Ectodermal cell (in vitro differentiated cells): ENCODE data around the gene SLCO3A1.

Experiments
- H3K27ac ChIP-seq: 2 replicates; pipeline ENCODE4 v1.7.0; 2013; ENCODE audit warnings: mild to moderate bottlenecking, low read depth, low read length; ENCODE audit not compliant: insufficient read depth, poor library complexity, severe bottlenecking
- H3K27me3 ChIP-seq: 2 replicates; pipeline ENCODE4 v1.7.0; 2013; ENCODE audit warnings: mild to moderate bottlenecking, low read length; ENCODE audit not compliant: insufficient read depth, control insufficient read depth, poor library complexity, severe bottlenecking
- H3K36me3 ChIP-seq: one replicate; pipeline ENCODE4 v1.7.0; 2013; ENCODE audit warnings: low read length; ENCODE audit not compliant: control insufficient read depth, insufficient read depth
- H3K4me1 ChIP-seq: one replicate; pipeline ENCODE4 v1.7.0; 2013; ENCODE audit warnings: low read length; ENCODE audit not compliant: control insufficient read depth, insufficient read depth
- H3K4me3 ChIP-seq: 2 replicates; pipeline ENCODE4 v1.7.0; 2013; ENCODE audit warnings: low read depth, low read length, control low read depth; ENCODE audit not compliant: insufficient read depth
- H3K9me3 ChIP-seq: 2 replicates; pipeline ENCODE4 v1.7.0; 2013; ENCODE audit warnings: mild to moderate bottlenecking, low read length, moderate library complexity; ENCODE audit not compliant: control insufficient read depth
- whole genome bisulfite sequencing, 2 experiments: methylation state at CpG; one replicate each; pipeline ENCODE4 v1.1.7; 2013; ENCODE audit warnings: missing lambda C conversion rate in 2 of 2; 5-methylcytosine and 5-hydroxymethylcytosine counted together

Gene SLCO3A1

DNA sequence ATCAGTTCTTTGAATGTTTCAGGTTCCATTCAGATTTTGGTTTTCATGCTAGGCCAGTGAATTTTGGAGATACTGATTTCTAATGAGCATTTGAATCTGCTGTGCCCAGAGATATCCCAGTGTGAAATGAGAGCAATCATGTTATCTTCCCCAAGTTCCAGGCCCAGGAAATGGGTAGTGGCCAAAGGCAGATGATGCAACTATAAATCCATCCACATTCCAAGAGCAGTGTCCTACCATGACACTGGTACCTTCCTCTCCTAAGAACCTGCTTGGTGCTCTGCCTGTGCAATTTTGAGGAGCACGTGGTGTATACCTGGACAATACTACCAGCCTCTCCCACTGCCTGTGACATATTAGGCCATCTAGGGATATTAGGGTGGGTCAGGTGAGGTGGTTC lies 186.8 kb downstream of the SLCO3A1 start:
- H3K4me1 ChIP-seq: no peaks in the 10 kb centered on the region
- no peaks in the 10 kb centered on the region for H3K36me3 ChIP-seq
- H3K27me3 ChIP-seq: no peaks in the 10 kb centered on the region
- H3K9me3 ChIP-seq: no peaks in the 10 kb centered on the region
- H3K27ac ChIP-seq: no peak overlapping the region
- 86 to 95% methylated on average over 1 of the region's 1 CpG for WGBS, 2 experiments
- no peak overlapping the region for H3K4me3 ChIP-seq

- H3K27ac ChIP-seq: no peak overlapping the region
- H3K27me3 ChIP-seq: no peaks in the 10 kb centered on the region
- H3K4me1 ChIP-seq: no peaks in the 10 kb centered on the region
- no peaks in the 10 kb centered on the region for H3K9me3 ChIP-seq
- no peaks in the 10 kb centered on the region for H3K36me3 ChIP-seq
- no peak overlapping the region for H3K4me3 ChIP-seq
- WGBS, 2 experiments: 86 to 95% methylated on average over 3 to 4 of the region's 4 CpGs
These were observed 187.9 kb downstream of the SLCO3A1 start for GRCh38 chr15:92041371-92041770.

- H3K4me3 ChIP-seq: no peak overlapping the region
- WGBS, 2 experiments: 91 to 94% methylated on average over 3 of the region's 3 CpGs
- H3K9me3 ChIP-seq: no peaks in the 10 kb centered on the region
- no peaks in the 10 kb centered on the region for H3K4me1 ChIP-seq
- no peaks in the 10 kb centered on the region for H3K27me3 ChIP-seq
- H3K36me3 ChIP-seq: no peaks in the 10 kb centered on the region
- H3K27ac ChIP-seq: no peak overlapping the region
These were observed 189.8 kb downstream of the SLCO3A1 start for GRCh38 chr15:92043283-92043682.

DNA sequence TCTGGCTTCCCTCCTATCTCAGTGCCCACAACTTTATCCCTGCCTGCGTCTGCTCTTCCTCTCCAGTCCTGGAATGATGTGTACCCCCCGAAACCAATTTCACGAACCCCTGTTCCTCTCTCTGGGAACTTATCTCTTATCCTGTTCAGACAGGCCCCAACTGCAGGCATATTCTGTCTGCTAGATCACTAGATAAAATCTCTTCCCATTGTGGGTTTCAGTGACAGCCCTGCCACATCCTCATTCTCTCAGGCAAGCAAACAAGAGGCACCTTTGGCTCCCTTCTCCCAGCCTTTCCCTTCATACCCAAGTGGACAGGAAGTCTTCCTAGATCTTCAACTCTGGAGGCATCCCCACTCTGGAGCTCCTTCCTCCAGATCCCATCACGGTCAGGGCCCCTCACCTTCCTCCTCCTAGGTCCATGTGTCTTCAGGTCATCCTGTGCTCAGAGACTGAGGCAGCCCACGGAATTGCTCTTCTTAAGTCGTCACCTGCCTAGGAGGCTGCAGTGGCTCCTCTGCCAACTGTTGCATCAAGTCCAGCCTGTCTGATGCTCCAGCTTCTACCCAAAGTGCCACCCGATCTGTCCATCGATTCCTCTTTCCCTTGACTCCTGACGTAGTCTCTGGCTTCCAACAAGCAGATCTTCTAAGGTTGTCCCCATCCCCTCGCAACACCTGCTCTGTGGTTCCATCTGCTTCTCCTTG lies 190.8 kb downstream of the SLCO3A1 start:
- H3K4me3 ChIP-seq: no peak overlapping the region
- no peaks in the 10 kb centered on the region for H3K9me3 ChIP-seq
- 92 to 94% methylated on average over 10 of the region's 10 CpGs for WGBS, 2 experiments
- no peaks in the 10 kb centered on the region for H3K4me1 ChIP-seq
- H3K27ac ChIP-seq: no peak overlapping the region
- no peaks in the 10 kb centered on the region for H3K36me3 ChIP-seq
- H3K27me3 ChIP-seq: no peaks in the 10 kb centered on the region

DNA sequence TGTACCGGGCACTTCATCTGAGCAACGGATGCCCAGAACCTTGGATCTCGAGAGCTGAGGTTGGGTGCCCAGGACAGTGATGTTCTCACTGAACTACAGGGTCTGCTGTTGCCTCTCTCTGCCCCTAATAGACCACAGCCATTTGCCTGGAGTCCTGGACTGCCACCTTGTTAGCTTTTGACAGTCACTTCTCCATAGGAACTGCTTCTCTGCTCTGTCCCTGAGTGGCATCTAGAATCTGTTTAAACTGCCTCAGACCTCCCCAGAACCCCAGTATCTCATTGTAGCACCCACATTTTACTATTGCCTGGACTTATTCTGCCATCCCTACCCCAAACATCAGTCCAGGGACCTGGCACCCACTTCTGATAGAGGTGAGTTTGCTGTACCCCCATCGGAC lies 194.4 kb downstream of the SLCO3A1 start:
- Histone ChIP-seq H3K27me3 (no peaks in the 10 kb centered on the region), H3K27ac (no peak overlapping the region), H3K4me1 (no peaks in the 10 kb centered on the region), H3K36me3 (no peaks in the 10 kb centered on the region), H3K4me3 (no peak overlapping the region), H3K9me3 (no peaks in the 10 kb centered on the region)
- WGBS, 2 experiments: 93 to 97% methylated on average over 4 of the region's 4 CpGs

DNA sequence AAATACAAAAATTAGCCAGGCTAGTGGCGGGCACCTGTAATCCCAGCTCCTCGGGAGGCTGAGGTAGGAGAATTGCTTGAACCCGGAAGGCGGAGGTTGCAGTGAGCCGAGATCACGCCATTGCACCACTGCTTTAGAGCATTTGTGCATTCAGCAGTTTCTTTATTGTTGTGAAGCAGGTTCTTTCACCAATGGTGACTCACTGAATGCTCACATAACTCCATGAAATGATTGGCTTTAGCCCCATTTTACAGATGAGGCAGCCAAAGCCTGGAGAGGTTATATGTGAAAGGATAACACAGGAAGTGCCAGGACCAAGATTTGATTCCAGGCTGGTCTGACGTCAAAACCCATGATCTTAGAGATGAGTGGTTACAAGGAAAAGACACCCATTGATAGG lies 195.2 kb downstream of the SLCO3A1 start:
- Histone ChIP-seq H3K4me3 (no peak overlapping the region), H3K4me1 (no peaks in the 10 kb centered on the region), H3K27ac (no peak overlapping the region), H3K36me3 (no peaks in the 10 kb centered on the region), H3K27me3 (no peaks in the 10 kb centered on the region), H3K9me3 (no peaks in the 10 kb centered on the region)
- WGBS, 2 experiments: 90 to 92% methylated on average over 7 of the region's 7 CpGs

DNA sequence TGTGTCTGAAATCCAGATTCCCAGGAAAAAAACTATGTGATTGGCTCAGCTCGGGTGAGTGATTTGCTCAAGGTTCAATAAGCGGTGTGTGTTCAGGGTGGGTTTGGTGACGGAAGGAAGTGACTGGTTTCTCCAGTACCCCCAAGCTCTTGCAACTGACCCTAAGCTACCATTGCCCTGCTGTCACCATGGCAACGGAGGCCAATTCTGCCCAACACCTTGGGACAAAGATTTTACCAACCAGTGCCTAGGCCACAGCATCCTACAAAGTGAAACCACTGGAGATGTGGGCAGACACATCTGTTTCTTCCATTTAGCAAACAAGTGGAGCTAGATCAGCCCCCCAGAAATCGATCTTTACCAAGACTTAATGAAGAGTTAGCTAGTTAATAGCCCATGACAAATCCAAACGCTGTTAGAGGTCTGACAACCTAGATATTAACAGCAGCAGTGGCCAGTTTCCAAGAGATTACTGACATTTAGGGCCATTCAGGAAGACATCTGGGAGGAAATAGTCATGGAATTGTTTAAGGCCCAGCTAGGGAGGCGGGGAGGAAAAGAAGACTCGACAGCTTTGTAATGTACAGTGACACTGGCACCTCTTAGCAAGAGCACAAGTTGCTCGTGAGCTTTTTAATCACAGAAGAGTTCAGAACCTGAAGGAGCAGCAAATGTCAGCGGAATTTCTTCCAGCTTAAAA lies 195.9 kb downstream of the SLCO3A1 start:
- Histone ChIP-seq H3K36me3 (no peaks in the 10 kb centered on the region), H3K27ac (no peak overlapping the region), H3K9me3 (no peaks in the 10 kb centered on the region), H3K27me3 (no peaks in the 10 kb centered on the region), H3K4me1 (no peaks in the 10 kb centered on the region), H3K4me3 (no peak overlapping the region)
- WGBS, 2 experiments: 90 to 91% methylated on average over 10 of the region's 10 CpGs

GRCh38 chr15:92050220-92050898 lies 196.9 kb downstream of the SLCO3A1 start:
- H3K4me1 ChIP-seq: no peaks in the 10 kb centered on the region
- H3K9me3 ChIP-seq: no peaks in the 10 kb centered on the region
- no peak overlapping the region for H3K27ac ChIP-seq
- no peaks in the 10 kb centered on the region for H3K27me3 ChIP-seq
- no peaks in the 10 kb centered on the region for H3K36me3 ChIP-seq
- H3K4me3 ChIP-seq: no peak overlapping the region
- WGBS, 2 experiments: 94 to 95% methylated on average over 9 of the region's 9 CpGs

GRCh38 chr15:92051716-92052115 lies 198.2 kb downstream of the SLCO3A1 start:
- Histone ChIP-seq H3K4me3 (no peak overlapping the region), H3K27me3 (no peaks in the 10 kb centered on the region), H3K36me3 (no peaks in the 10 kb centered on the region), H3K9me3 (no peaks in the 10 kb centered on the region), H3K4me1 (no peaks in the 10 kb centered on the region), H3K27ac (no peak overlapping the region)
- WGBS, 2 experiments: 92% methylated on average over 8 of the region's 8 CpGs

DNA sequence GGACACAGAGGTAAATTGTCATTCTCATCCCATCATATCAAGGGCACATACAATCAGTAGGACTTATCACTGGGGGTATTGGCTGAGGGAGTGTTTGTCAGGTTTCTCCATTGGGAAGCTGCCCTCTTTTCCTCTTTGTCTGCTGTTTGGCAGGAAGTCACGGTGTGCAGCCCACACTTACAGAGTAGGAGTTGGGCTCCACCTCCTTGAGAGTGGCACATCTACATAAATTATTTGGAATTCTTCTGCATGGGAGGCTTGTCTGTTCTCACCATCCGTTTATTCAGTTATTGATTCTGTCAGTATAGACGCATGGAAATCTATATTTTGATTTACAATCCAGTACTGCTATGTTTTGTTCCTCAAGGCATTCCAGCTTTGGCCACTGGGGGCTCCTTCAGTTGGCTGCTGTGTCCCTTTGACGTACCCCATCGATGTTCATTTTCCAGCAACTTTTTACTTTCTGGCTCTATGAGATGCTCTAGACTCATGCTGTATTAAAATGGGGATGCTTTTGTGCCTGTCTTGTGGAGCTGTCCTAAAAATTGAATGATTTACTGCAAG lies 200.3 kb downstream of the SLCO3A1 start:
- WGBS, 2 experiments: 73 to 80% methylated on average over 5 of the region's 5 CpGs
- no peaks in the 10 kb centered on the region for H3K27me3 ChIP-seq
- no peak overlapping the region for H3K27ac ChIP-seq
- H3K36me3 ChIP-seq: no peaks in the 10 kb centered on the region
- H3K4me3 ChIP-seq: no peak overlapping the region
- no peaks in the 10 kb centered on the region for H3K9me3 ChIP-seq
- H3K4me1 ChIP-seq: no peaks in the 10 kb centered on the region
